ENCODE results near the gene STRN. TPM values are rescaled to one million over a fixed set of nuclear protein-coding genes. Genes with fewer than 3 reads are reported as not detected.
A peak's percentile ranks its signal among the peaks of the same experiment; 100 is the strongest.
"Not testable (repeated sequence)": the region's sequence is repeated elsewhere in the genome, so short reads cannot be mapped to it uniquely, and the experiment has no call there.

Gene STRN
- polyA plus RNA-seq, 3 donors: 19.9 to 23.3 (median 21.5) TPM

DNA sequence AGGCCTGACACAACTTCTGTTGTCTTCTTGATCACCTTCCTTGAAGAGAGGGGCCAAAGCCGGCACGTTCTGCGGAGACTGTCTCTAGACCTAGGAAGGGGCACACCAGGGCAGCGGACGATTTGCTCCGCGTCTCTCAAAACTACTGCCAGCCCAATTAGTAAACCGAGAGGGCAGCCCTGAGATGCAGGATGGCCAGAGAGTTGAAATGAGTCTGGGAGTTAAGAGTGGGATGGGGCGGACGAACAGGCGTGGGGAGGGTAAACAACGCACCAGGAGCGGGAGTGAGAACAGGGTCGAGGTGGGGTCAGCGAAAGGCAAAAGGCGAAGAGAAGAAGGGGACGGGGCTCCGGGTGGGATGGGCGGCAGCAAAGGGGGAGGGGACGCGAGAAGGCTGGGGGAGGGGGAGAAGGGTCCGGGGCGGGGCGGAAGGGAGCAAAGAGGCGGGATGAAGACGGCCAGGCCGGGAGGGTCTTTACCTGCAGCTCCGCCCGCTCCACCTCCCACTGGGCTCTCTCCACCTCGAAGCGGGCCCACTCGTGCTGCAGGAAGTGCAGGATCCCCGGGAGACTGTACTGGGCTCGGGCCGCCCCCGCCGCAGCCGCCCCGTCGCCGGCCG is 476 bp downstream of the STRN start:
- peak; percentile 41 for DNase-seq

DNA sequence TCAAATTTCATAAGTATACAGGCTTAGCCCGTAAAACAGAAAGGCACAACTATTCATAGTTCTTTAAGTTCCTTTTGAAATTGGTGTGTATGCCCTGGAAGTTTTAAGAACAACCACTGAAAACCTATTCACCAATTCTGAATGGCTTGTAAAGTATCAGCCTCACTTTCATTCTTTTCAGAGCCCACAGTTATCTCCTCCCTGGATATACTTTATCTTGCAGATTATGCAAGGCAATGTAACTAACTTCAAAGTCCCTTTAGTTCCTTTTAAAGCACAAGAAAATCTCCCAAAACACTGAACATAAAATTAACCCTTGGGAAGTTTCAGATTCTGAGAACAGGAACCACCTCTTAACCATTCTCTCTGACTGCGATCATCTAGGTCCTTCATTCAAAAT is 1.1 kb downstream of the STRN start:
- DNase-seq: no peak

GRCh38 chr2:36964496-36965058 is 1.8 kb downstream of the STRN start:
- no peak for DNase-seq

- no peak for DNase-seq
These were observed 2.6 kb downstream of the STRN start for GRCh38 chr2:36963734-36964133.

DNA sequence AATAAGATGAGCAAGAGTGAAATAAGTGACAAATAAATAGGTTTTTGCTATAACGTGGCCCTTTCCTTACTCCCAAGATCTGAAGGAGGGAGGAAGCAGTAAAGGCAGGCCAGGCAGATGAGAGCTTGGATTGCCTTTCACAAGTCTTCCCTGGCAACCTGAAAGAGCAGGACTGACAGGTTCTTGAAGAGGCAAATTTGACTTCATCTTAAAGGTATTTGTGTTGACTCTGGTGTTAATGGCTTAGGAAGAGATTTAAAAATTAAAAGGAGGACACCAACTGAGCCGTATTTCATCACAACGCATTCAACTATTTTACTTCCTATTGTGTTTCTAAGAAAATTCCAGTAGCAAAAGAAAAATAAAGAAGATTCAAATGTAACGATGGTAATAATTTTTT is 3.2 kb downstream of the STRN start:
- no peak for DNase-seq

DNA sequence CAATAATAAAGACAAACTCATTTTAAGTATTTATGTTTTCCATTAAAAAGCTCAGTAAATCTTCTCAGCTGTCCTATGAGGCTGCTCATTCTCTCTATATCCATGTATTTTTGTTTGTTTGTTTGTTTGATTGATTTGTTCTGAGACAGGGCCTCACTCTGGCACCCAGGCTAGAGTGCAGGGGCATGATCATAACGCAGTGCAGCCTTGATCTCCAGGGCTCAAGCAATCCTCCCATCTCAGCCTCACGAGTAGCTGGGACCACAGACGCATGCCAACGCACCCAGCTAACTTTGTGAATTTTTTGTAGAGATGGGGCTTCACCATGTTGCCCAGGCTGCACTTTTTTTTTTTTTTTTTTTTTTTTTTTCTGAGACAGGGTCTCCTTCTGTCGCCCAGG is 5.6 kb downstream of the STRN start:
- DNase-seq: no peak

- DNase-seq: no peak
These were observed 6.2 kb downstream of the STRN start for GRCh38 chr2:36960005-36960675.

GRCh38 chr2:36954977-36955607 is 11.2 kb downstream of the STRN start:
- DNase-seq: no peak

- DNase-seq: peak; percentile 20
These were observed 13.6 kb downstream of the STRN start for GRCh38 chr2:36952748-36953197.

- no peak for DNase-seq
These were observed 14.8 kb downstream of the STRN start for GRCh38 chr2:36951574-36951973.

GRCh38 chr2:36951027-36951518 is 15.3 kb downstream of the STRN start:
- DNase-seq: no peak

- no peak for DNase-seq
These were observed 16.5 kb downstream of the STRN start for GRCh38 chr2:36949845-36950244.

DNA sequence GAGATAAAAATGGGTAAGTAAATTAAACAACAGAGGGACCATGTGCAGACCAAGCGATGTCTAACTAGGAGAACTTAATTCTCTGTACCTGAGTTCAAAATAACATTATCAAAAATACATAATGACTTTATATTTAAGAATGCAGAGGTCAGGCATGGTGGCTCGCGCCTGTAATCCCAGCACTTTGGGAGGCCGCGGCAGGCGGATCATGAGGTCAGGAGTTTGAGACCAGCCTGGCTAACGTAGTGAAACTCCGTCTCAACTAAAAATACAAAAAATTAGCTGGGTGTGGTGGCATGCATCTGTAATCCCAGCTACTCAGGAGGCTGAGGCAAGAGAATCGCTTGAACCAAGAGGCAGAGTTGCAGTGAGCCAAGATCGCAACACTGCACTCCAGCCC is 21.1 kb downstream of the STRN start:
- not testable (repeated sequence) for DNase-seq

DNA sequence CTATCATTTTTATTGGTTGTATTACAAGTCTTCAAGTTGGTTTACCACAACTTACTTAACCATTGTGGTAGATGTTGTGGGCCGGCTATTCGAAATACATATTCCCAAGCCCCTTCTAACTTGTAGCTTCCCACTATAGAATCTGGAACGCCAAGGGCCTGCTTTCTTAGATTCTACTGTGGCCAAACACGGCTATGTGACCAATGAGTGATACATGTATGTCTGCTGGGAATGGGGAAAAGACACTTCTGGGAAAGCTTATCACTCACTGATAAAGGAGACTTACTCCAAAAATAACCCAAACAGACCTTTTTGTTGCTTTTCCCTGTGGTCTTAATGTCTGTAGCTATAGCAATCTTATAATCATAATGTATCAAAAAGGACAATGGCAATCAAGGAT is 24.5 kb downstream of the STRN start:
- no peak for DNase-seq

DNA sequence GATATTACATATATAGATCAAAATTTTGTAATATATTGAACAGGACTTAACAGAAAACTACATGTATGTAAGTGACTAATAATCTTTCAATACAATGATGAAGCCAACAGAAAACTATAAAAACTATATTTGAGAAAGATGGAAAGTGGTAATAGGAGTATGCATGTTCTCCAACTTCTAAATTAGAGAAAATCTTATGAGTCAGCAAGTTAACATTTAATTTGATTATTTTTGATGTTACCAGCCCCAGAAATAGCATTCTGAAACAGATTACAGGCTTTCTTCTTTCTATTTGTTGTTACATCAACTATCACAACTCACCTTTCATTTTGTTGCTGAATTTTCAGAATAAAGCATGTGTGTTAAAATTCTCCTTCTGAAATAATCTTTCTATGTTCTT is 29.8 kb downstream of the STRN start:
- not testable (repeated sequence) for DNase-seq

- not testable (repeated sequence) for DNase-seq
These were observed 34.6 kb downstream of the STRN start for GRCh38 chr2:36931688-36932087.

GRCh38 chr2:36930787-36931410 is 35.4 kb downstream of the STRN start:
- not testable (repeated sequence) for DNase-seq

DNA sequence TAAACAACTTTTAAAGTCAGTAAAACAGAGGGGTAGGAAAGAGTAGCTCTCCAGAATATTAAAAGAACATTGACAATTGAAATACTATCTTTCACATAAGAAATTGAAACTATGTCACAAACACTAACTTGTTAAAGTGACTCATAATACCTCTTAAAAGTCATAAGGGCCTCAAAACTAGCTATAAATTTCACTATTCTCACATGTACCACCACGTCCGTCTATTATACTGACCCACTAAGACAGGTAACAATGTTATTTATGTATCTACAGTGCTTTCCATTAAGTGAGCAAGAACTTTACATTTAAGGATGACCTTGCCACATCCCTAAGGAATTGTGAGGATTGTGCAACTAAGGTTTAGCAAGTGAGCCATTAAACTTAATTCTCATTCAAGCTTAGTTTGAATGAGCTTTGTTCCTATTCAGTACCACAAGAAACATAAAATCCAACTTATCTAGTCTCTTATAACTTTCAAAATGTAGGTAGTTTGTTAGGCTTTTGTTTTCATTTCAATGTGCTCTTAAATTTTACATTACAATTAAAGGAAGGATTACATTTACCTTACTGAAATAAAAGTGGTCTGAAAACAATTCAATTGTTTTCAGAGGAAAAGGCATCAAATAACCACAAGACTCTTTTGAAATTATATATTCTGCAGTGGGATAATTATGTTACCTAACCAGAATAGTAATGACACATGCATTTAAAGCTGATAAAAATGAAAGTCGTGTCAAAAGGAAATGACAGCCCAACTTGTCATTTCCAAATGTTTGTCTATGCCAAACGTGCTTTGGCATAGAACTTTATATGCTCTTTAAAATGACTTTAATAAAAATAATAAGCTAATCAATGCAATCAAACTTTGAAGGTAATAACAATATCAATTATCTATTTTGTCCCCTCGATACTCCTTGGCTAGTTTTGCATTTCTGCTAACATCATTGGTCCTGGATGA is 39.9 kb downstream of the STRN start:
- not testable (repeated sequence) for DNase-seq

GRCh38 chr2:36922629-36923028 is 43.7 kb downstream of the STRN start:
- not testable (repeated sequence) for DNase-seq

DNA sequence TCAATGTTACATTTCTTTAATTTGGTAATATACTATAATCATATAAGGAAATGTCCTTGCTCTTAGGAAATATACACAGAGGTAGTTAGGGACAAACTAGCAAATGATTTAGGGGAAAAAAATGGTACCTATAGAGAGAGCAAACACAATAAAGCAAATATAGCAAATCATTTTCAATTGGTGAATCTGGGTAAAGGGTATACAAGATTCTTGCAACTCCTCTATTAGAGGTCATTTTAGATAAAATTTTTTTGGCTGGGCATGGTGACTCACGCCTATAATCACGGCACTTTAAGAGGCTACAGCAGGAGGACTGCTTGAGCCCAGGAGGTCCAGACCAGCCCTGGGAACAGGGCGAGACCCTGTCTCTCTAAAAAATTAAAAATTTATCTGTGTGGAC is 44.4 kb downstream of the STRN start:
- DNase-seq: no peak

All from renal pelvis (tissue), 4 donors.